ENCODE measurements around the gene SPOCK2.

SPOCK2 gene

DNA sequence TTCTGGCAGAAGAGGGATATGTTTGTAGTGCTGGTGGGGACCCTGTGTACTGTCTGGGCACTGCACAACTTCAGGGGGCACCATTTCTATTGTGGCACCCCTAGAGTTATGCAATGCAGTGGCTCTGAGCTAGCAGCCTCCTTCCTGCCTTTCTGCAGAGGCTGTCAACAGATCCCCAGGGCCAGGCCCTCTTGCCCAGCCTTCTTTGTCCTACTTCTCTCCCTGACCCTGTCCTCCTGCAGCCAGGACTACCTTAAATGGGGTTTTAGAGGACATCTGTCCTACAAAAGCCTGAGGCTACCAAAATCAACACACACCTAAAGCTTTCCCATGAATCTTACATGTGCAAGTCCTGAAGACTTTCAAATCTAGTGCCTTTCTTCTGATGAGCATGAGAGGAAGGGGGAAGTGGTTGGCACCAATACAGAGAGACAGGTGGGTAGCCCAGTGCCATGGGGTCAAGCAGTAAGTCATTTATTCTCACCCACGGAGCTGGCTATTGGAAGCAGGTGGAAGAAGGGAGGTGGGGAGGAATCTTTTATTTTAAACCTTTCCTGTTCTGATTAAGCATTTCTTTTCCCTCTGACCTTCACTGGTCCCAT lies 2.4 kb downstream of the SPOCK2 start:
- Histone ChIP-seq H3K36me3 (ENCODE audit: control insufficient read depth in 1 of 2, insufficient read depth in 2 of 2, low read length in 2 of 2) (no peaks in the 10 kb centered on the region), H3K27me3 (ENCODE audit: low read depth, low read length) (peaks cover 14% of the 10 kb centered on the region), H3K4me1 (ENCODE audit: control insufficient read depth in 1 of 2, insufficient read depth in 2 of 2, low read length in 2 of 2) (peaks cover 0 to 20% of the 10 kb centered on the region in 2 donors), H3K9me3 (ENCODE audit: control insufficient read depth in 1 of 2, low read length in 2 of 2) (no peaks in the 10 kb centered on the region), H3K27ac (ENCODE audit: low read length) (no peak overlapping the region), H3K4me3 (ENCODE audit: low read depth in 1 of 2, low read length in 2 of 2) (no peak overlapping the region)

DNA sequence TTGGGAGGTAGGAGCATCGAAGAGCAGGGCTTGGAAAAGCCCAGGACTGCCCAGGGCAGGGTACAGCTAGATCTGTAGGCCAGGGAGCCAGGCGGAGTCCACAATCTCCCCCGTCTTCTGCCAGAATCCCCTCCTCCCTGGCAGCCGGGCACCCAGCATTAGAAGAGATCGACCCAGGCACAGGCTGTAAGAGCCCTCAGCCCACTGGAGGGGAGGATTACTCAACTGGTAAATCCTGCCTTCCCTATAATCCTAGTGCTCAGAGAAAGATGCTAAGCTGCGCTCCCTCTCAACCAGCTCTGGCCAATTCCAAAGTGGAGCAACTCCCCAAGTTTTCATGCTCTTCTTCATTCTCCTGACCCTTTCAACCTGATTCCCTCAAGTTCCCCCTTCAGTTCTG lies 3.2 kb downstream of the SPOCK2 start:
- H3K4me3 ChIP-seq (ENCODE audit: low read depth in 1 of 2, low read length in 2 of 2), result no peak overlapping the region
- H3K4me1 ChIP-seq (ENCODE audit: control insufficient read depth in 1 of 2, insufficient read depth in 2 of 2, low read length in 2 of 2), result peaks cover 0 to 20% of the 10 kb centered on the region in 2 donors
- peaks cover 14% of the 10 kb centered on the region for H3K27me3 ChIP-seq (ENCODE audit: low read depth, low read length)
- H3K27ac ChIP-seq (ENCODE audit: low read length), result no peak overlapping the region
- no peaks in the 10 kb centered on the region for H3K9me3 ChIP-seq (ENCODE audit: control insufficient read depth in 1 of 2, low read length in 2 of 2)
- H3K36me3 ChIP-seq (ENCODE audit: control insufficient read depth in 1 of 2, insufficient read depth in 2 of 2, low read length in 2 of 2), result no peaks in the 10 kb centered on the region

DNA sequence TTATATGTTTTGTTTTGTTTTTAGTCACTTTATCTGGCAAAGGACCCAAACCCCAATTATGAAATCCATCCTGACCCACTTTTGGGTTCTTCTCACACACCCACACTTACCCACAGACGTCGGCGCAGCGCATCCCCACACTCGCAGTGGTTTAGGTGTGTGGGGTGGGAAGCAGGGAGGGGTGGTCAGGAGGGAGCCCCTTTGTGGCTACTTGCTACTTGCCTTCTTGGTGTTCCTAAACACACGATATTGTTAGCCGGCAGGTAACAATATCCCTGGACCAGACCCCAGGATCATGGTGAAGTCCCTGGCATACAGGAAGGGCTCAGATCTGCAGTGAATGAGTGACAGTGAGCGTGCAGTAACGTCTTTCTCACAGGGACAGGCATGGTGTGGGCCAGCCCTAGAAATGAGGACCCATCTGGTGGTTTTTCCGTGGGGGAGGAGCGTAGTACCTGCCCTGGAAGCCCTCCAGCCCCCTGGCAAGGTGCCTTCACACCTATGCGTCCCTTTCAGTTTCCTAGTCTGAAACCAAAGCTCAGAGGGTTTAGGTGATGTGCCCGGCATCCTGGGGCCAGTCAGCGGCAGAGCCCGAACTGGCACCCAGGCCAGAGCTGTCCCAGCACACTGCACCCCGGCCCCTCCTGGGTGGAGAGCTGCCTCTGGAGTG lies 4.4 kb downstream of the SPOCK2 start:
- H3K27ac ChIP-seq (ENCODE audit: low read length), result no peak overlapping the region
- peaks cover 0 to 18% of the 10 kb centered on the region in 2 donors for H3K4me1 ChIP-seq (ENCODE audit: control insufficient read depth in 1 of 2, insufficient read depth in 2 of 2, low read length in 2 of 2)
- H3K27me3 ChIP-seq (ENCODE audit: low read depth, low read length), result peaks cover 12% of the 10 kb centered on the region
- H3K9me3 ChIP-seq (ENCODE audit: control insufficient read depth in 1 of 2, low read length in 2 of 2), result no peaks in the 10 kb centered on the region
- H3K36me3 ChIP-seq (ENCODE audit: control insufficient read depth in 1 of 2, insufficient read depth in 2 of 2, low read length in 2 of 2), result no peaks in the 10 kb centered on the region
- H3K4me3 ChIP-seq (ENCODE audit: low read depth in 1 of 2, low read length in 2 of 2), result no peak overlapping the region

GRCh38 chr10:72082856-72083789 lies 5.2 kb downstream of the SPOCK2 start:
- Histone ChIP-seq H3K36me3 (ENCODE audit: control insufficient read depth in 1 of 2, insufficient read depth in 2 of 2, low read length in 2 of 2) (no peaks in the 10 kb centered on the region), H3K27me3 (ENCODE audit: low read depth, low read length) (peaks cover 4% of the 10 kb centered on the region), H3K4me3 (ENCODE audit: low read depth in 1 of 2, low read length in 2 of 2) (no peak overlapping the region), H3K4me1 (ENCODE audit: control insufficient read depth in 1 of 2, insufficient read depth in 2 of 2, low read length in 2 of 2) (peaks cover 0 to 10% of the 10 kb centered on the region in 2 donors), H3K27ac (ENCODE audit: low read length) (no peak overlapping the region), H3K9me3 (ENCODE audit: control insufficient read depth in 1 of 2, low read length in 2 of 2) (no peaks in the 10 kb centered on the region)

GRCh38 chr10:72081772-72082590 lies 6.4 kb downstream of the SPOCK2 start:
- H3K36me3 ChIP-seq (ENCODE audit: control insufficient read depth in 1 of 2, insufficient read depth in 2 of 2, low read length in 2 of 2), result no peaks in the 10 kb centered on the region
- no peaks in the 10 kb centered on the region for H3K4me1 ChIP-seq (ENCODE audit: control insufficient read depth in 1 of 2, insufficient read depth in 2 of 2, low read length in 2 of 2)
- H3K27me3 ChIP-seq (ENCODE audit: low read depth, low read length), result no peaks in the 10 kb centered on the region
- H3K4me3 ChIP-seq (ENCODE audit: low read depth in 1 of 2, low read length in 2 of 2), result no peak overlapping the region
- H3K27ac ChIP-seq (ENCODE audit: low read length), result no peak overlapping the region
- H3K9me3 ChIP-seq (ENCODE audit: control insufficient read depth in 1 of 2, low read length in 2 of 2), result no peaks in the 10 kb centered on the region

- no peaks in the 10 kb centered on the region for H3K9me3 ChIP-seq (ENCODE audit: control insufficient read depth in 1 of 2, low read length in 2 of 2)
- no peaks in the 10 kb centered on the region for H3K4me1 ChIP-seq (ENCODE audit: control insufficient read depth in 1 of 2, insufficient read depth in 2 of 2, low read length in 2 of 2)
- no peak overlapping the region for H3K27ac ChIP-seq (ENCODE audit: low read length)
Observed at GRCh38 chr10:72081210-72081609, 7.1 kb downstream of the SPOCK2 start.

GRCh38 chr10:72080042-72080975 lies 8.0 kb downstream of the SPOCK2 start:
- Histone ChIP-seq H3K4me3 (ENCODE audit: low read depth in 1 of 2, low read length in 2 of 2) (no peak overlapping the region), H3K36me3 (ENCODE audit: control insufficient read depth in 1 of 2, insufficient read depth in 2 of 2, low read length in 2 of 2) (no peaks in the 10 kb centered on the region), H3K4me1 (ENCODE audit: control insufficient read depth in 1 of 2, insufficient read depth in 2 of 2, low read length in 2 of 2) (no peaks in the 10 kb centered on the region), H3K9me3 (ENCODE audit: control insufficient read depth in 1 of 2, low read length in 2 of 2) (no peaks in the 10 kb centered on the region), H3K27ac (ENCODE audit: low read length) (no peak overlapping the region), H3K27me3 (ENCODE audit: low read depth, low read length) (no peaks in the 10 kb centered on the region)

More at GRCh38 chr10:72081210-72081609, 7.1 kb downstream of the SPOCK2 start:
- Histone ChIP-seq H3K27me3 (ENCODE audit: low read depth, low read length) (no peaks in the 10 kb centered on the region), H3K36me3 (ENCODE audit: control insufficient read depth in 1 of 2, insufficient read depth in 2 of 2, low read length in 2 of 2) (no peaks in the 10 kb centered on the region), H3K4me3 (ENCODE audit: low read depth in 1 of 2, low read length in 2 of 2) (no peak overlapping the region)

- Histone ChIP-seq H3K4me3 (ENCODE audit: low read depth in 1 of 2, low read length in 2 of 2) (no peak overlapping the region), H3K27me3 (ENCODE audit: low read depth, low read length) (no peaks in the 10 kb centered on the region), H3K36me3 (ENCODE audit: control insufficient read depth in 1 of 2, insufficient read depth in 2 of 2, low read length in 2 of 2) (no peaks in the 10 kb centered on the region), H3K4me1 (ENCODE audit: control insufficient read depth in 1 of 2, insufficient read depth in 2 of 2, low read length in 2 of 2) (no peaks in the 10 kb centered on the region), H3K27ac (ENCODE audit: low read length) (no peak overlapping the region), H3K9me3 (ENCODE audit: control insufficient read depth in 1 of 2, low read length in 2 of 2) (no peaks in the 10 kb centered on the region)
Observed at GRCh38 chr10:72079356-72079755, 9.0 kb downstream of the SPOCK2 start.

DNA sequence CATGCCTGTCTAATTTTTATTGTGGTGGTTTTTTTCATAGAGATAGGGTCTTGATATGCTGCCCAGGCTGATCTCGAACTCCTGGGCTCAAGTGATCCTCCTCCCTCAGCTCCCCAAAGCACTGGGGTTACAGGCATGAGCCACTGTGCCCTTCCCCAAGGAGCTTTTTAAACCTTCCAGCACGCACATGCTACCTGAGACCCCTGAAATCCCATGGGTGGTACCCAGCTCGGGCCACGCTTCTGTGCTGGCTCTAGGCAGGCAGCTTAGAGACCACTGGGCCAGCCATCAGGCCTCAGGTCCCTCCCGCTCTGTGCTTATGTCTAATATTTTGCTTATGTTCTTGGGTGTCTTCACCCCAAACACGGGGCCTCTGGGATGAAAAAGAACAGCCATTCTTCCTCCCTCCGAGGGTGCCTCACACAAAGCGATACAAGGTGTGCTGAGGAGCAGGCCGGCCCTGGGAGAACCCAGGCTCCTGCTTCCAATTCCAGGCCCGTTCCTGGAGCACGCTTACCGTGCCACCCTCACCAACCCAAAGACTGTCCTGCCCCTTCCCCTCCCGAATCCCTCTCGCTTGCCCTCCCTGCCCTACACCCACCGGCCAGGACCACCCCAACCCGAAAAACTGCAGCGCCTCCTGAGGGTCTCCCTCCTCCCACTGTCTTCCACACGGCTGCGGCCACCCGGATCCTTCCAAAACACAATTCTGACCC lies 10.9 kb downstream of the SPOCK2 start:
- Histone ChIP-seq H3K27ac (ENCODE audit: low read length) (no peak overlapping the region), H3K36me3 (ENCODE audit: control insufficient read depth in 1 of 2, insufficient read depth in 2 of 2, low read length in 2 of 2) (no peaks in the 10 kb centered on the region), H3K4me1 (ENCODE audit: control insufficient read depth in 1 of 2, insufficient read depth in 2 of 2, low read length in 2 of 2) (no peaks in the 10 kb centered on the region), H3K27me3 (ENCODE audit: low read depth, low read length) (no peaks in the 10 kb centered on the region), H3K4me3 (ENCODE audit: low read depth in 1 of 2, low read length in 2 of 2) (no peak overlapping the region), H3K9me3 (ENCODE audit: control insufficient read depth in 1 of 2, low read length in 2 of 2) (no peaks in the 10 kb centered on the region)

GRCh38 chr10:72076756-72077155 lies 11.6 kb downstream of the SPOCK2 start:
- no peak overlapping the region for H3K4me3 ChIP-seq (ENCODE audit: low read depth in 1 of 2, low read length in 2 of 2)
- H3K4me1 ChIP-seq (ENCODE audit: control insufficient read depth in 1 of 2, insufficient read depth in 2 of 2, low read length in 2 of 2), result no peaks in the 10 kb centered on the region
- H3K27me3 ChIP-seq (ENCODE audit: low read depth, low read length), result no peaks in the 10 kb centered on the region
- no peaks in the 10 kb centered on the region for H3K9me3 ChIP-seq (ENCODE audit: control insufficient read depth in 1 of 2, low read length in 2 of 2)
- H3K27ac ChIP-seq (ENCODE audit: low read length), result no peak overlapping the region
- H3K36me3 ChIP-seq (ENCODE audit: control insufficient read depth in 1 of 2, insufficient read depth in 2 of 2, low read length in 2 of 2), result peaks cover 0 to 3% of the 10 kb centered on the region in 2 donors
